ENCODE measurements around the gene IFIT3.
A peak's percentile ranks its signal among the peaks of the same experiment; 100 is the strongest.

The IFIT3 gene

GRCh38 chr10:89327803-89328441 is at the start of gene IFIT3:
TSS of gene IFIT3 (plus strand) at chr10:89327997. CDS start at chr10:89328074, 77 bp downstream.
- Histone ChIP-seq H3K4me3 (ENCODE audit: severe bottlenecking) (peak within 1 kb of the TSS; percentile 31), H3K27ac (ENCODE audit: poor library complexity, severe bottlenecking) (peak within 1 kb of the TSS; percentile 92), H3K27me3 (ENCODE audit: insufficient read depth, poor library complexity, severe bottlenecking) (no peaks in the 10 kb centered on the region), H3K9me3 (ENCODE audit: severe bottlenecking) (no peaks in the 10 kb centered on the region), H3K36me3 (ENCODE audit: low read depth) (no peaks in the 10 kb centered on the region), H3K4me1 (ENCODE audit: insufficient read depth, poor library complexity, severe bottlenecking) (peaks cover 19% of the 10 kb centered on the region)
- DNase-seq (ENCODE audit: low spot score) (no peak), ATAC-seq (ENCODE audit: low read depth) (peak; percentile 90)
- TF ChIP-seq CTCF (IDR thresholded peaks at IDR 0.05; ENCODE audit: poor library complexity, severe bottlenecking): no peak

- DNase-seq (ENCODE audit: low spot score): peak; percentile 87
- H3K9me3 ChIP-seq (ENCODE audit: severe bottlenecking): no peaks in the 10 kb centered on the region
- H3K36me3 ChIP-seq (ENCODE audit: low read depth): no peaks in the 10 kb centered on the region
- no peak overlapping the region for H3K4me3 ChIP-seq (ENCODE audit: severe bottlenecking)
- ATAC-seq (ENCODE audit: low read depth): peak; percentile 93
- H3K4me1 ChIP-seq (ENCODE audit: insufficient read depth, poor library complexity, severe bottlenecking): peaks cover 61% of the 10 kb centered on the region
- H3K27me3 ChIP-seq (ENCODE audit: insufficient read depth, poor library complexity, severe bottlenecking): no peaks in the 10 kb centered on the region
- peak overlapping the region; percentile 90 for H3K27ac ChIP-seq (ENCODE audit: poor library complexity, severe bottlenecking)
- no peak for TF ChIP-seq CTCF (IDR thresholded peaks at IDR 0.05; ENCODE audit: poor library complexity, severe bottlenecking)
Measured at GRCh38 chr10:89278034-89278535, 49.7 kb upstream of the IFIT3 start.

GRCh38 chr10:89278900-89279392 is 48.9 kb upstream of the IFIT3 start:
- H3K36me3 ChIP-seq (ENCODE audit: low read depth): no peaks in the 10 kb centered on the region
- TF ChIP-seq CTCF (IDR thresholded peaks at IDR 0.05; ENCODE audit: poor library complexity, severe bottlenecking): no peak
- H3K9me3 ChIP-seq (ENCODE audit: severe bottlenecking): no peaks in the 10 kb centered on the region
- ATAC-seq (ENCODE audit: low read depth): no peak
- DNase-seq (ENCODE audit: low spot score): no peak
- H3K4me3 ChIP-seq (ENCODE audit: severe bottlenecking): no peak overlapping the region
- H3K4me1 ChIP-seq (ENCODE audit: insufficient read depth, poor library complexity, severe bottlenecking): peaks cover 69% of the 10 kb centered on the region
- H3K27ac ChIP-seq (ENCODE audit: poor library complexity, severe bottlenecking): peak overlapping the region; percentile 90
- no peaks in the 10 kb centered on the region for H3K27me3 ChIP-seq (ENCODE audit: insufficient read depth, poor library complexity, severe bottlenecking)

GRCh38 chr10:89279421-89279869 is 48.4 kb upstream of the IFIT3 start:
- no peak for TF ChIP-seq CTCF (IDR thresholded peaks at IDR 0.05; ENCODE audit: poor library complexity, severe bottlenecking)
- DNase-seq (ENCODE audit: low spot score) (peak; percentile 75), ATAC-seq (ENCODE audit: low read depth) (peak; percentile 23)
- Histone ChIP-seq H3K9me3 (ENCODE audit: severe bottlenecking) (no peaks in the 10 kb centered on the region), H3K4me1 (ENCODE audit: insufficient read depth, poor library complexity, severe bottlenecking) (peaks cover 74% of the 10 kb centered on the region), H3K27ac (ENCODE audit: poor library complexity, severe bottlenecking) (peak overlapping the region; percentile 90), H3K27me3 (ENCODE audit: insufficient read depth, poor library complexity, severe bottlenecking) (no peaks in the 10 kb centered on the region), H3K36me3 (ENCODE audit: low read depth) (no peaks in the 10 kb centered on the region), H3K4me3 (ENCODE audit: severe bottlenecking) (no peak overlapping the region)

GRCh38 chr10:89280508-89280907 is 47.3 kb upstream of the IFIT3 start:
- Histone ChIP-seq H3K27me3 (ENCODE audit: insufficient read depth, poor library complexity, severe bottlenecking) (no peaks in the 10 kb centered on the region), H3K9me3 (ENCODE audit: severe bottlenecking) (no peaks in the 10 kb centered on the region), H3K36me3 (ENCODE audit: low read depth) (no peaks in the 10 kb centered on the region), H3K4me1 (ENCODE audit: insufficient read depth, poor library complexity, severe bottlenecking) (peaks cover 72% of the 10 kb centered on the region), H3K4me3 (ENCODE audit: severe bottlenecking) (no peak overlapping the region), H3K27ac (ENCODE audit: poor library complexity, severe bottlenecking) (peak overlapping the region; percentile 90)
- DNase-seq (ENCODE audit: low spot score): no peak
- TF ChIP-seq CTCF (IDR thresholded peaks at IDR 0.05; ENCODE audit: poor library complexity, severe bottlenecking): no peak
- ATAC-seq (ENCODE audit: low read depth): no peak

Measured in RWPE2 (cell line).